DMS153 treated with DMSO at 0.1 percent for 48 hours (cell line): ENCODE measurements around the gene CTSZ.

Source experiments
- DNase-seq: peaks from one replicate; lab custom pipeline; 2025; ENCODE audit not compliant: unreplicated experiment; lab: John Stamatoyannopoulos, UW

Gene CTSZ

DNA sequence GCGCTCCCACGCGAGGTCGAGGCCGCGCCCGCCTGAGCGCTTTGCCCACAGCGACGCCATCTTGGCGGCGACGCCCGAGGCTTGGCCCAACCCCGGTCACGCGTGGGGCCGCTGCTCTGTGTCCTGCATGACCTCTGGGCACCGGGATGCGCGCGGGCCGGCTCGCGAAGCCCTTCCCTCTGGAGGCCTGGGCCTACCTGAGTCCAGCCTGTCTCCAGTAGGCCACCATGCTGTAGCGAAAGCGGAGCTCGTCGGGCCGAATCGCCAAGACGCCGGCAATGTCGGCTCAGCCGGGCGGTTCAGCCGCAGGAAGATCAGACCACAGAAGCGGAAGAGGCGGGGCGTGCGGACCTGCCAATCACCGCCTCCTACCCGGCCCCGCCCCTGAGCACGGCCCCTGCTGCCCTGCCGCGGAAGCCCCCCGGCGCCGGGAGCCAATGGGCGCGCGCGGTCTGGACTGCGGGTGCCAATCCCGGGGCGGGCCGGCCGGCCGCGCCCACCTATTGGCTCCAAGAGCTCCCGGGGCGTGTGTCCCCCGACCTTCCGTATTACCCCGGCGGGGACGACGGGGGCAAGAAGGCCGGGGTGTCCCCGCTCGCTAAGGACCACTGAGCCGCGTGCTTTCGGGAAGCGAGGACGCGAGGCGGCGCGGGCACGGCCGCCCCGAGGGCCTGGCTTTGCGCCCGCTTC is 25.1 kb upstream of the CTSZ start, which contains the start of gene ATP5F1E:
ATP5F1E (minus strand) TSS at position 313 of the 690 bp plus-strand sequence; CDS start at position 229, 84 bp downstream.
- peak; percentile 93 for DNase-seq

DNA sequence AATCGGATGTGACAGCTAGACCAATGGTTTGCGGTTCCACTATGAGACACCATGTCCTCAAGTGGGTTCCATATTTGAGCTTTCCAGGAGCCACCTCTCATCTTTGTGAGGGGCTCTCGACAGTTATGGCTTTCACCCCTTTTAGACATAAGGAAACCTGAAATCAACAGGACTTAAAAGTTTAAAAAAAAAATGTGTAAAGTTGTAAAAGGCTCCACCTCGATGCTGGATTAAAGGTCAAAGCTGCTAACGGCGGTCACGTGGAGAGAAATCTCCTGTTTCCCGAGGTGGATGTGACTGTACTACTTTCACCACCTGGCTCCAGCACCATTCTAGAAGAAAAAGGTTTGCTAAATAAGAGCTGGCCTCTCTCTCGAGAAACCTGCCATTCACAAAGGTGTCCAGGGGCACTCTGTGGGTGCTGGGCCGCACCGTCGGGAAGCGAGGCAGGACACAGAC is 24.5 kb upstream of the CTSZ start:
- no peak for DNase-seq

DNA sequence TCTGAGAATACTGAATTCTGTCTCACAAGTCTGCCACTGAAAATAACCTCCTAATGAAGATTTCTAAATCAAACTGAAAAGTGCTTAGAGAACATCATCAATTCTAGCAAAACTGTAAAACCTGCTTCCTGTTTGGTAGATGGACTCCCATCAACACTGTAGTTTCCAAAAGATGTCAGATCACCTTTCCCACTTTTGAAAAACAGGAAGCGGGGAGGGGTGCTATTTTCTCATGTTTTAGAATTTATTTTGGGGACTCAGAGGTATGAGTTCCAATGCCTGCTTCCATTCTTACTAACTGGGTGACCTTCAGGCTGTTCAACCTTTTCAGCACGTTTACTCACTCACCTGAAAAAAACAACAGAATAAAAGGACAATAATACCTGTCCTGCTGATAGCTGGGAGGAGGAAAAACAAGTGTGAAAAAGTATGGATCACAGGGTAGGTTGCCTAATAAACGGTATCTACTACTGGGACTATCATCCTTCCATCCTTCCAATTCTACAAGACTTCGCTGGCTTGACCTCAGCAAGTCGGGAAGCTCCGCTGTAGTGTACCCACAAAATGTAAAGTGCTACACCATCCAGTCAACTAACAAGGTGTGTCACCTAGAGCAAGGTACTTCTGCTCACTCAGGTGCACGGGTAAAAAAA is 24.0 kb upstream of the CTSZ start:
- DNase-seq, result no peak

DNA sequence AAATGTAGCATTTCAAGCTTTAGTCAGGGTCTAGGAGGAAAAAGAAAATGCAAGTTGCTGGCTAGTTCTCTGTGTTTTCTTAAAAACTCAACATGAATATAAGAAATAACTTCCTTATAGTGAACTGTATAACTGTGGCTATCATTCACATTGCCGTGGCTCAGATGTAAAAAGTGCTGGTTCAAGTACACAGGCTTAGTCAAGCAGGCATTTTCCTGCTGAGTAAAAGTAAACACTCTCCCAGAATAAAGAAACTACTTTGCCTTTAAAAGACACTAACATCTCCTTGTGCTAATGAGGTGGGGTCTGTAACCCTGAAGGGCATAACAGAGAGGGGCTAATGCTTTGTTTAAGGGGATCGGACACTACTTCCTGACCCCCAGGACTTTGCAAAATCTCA is 21.8 kb upstream of the CTSZ start:
- DNase-seq, result no peak

DNA sequence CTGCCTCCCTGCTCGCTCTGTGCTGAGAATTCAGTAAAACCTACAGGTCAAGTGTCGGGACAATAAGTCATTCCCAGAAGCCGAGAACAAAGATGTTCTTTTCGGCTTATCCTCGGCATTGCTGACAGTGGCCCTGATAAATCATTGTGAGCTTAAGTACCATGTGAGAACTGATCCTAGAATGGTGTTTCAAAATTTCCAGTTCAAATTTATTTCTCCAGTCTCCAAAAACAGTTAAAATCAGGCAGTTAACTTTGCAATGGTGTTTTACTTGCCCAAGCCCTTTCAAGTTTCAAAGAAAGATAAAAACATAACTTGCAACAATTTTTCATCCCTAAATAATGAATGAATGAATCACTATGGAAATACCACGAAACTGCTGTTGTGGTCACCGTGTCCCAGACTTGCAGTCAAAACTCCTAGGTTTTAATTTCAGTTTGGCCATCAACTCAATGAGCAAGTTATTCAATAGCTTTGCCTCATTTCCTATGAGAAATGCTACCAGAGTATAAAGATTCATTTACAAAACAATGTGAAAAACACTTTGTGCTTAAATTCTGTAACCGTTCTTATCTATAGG is 20.8 kb upstream of the CTSZ start:
- DNase-seq, result no peak

DNA sequence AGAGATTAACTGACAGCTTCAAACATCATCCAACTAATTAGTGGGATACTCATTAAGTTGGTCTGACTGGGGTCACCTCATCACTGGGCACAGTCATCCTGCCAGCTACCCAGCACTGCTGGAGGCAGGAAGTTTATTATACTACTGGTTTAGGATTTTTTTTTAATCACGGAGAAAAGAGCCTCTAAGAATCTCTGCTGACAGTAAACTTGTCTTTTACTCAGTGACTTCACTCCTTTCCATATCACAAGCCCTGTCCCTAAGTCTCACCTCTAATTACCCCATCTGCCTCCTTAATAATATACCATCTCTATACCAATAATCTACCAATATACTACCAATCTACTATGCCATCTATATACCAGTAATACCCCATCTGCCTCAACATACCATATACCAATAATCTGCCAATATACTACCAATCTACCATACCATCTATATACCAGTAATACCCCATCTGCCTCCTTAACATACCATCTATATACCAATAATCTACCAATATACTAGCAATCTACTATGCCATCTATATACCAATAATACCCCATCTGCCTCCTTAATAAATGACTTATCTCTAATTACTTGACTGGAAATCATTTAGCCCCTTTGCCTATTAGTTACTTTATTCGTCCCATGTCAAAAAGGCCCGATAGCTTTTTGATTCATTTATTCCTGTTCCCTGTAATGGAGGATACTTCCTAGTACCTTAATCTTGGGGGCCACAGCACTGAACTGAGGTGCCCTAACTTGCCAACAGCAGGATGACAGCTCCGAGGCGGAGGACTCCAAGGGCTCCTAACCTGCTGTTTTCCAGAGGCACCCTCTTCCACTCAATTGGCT is 20.1 kb upstream of the CTSZ start:
- no peak for DNase-seq

DNA sequence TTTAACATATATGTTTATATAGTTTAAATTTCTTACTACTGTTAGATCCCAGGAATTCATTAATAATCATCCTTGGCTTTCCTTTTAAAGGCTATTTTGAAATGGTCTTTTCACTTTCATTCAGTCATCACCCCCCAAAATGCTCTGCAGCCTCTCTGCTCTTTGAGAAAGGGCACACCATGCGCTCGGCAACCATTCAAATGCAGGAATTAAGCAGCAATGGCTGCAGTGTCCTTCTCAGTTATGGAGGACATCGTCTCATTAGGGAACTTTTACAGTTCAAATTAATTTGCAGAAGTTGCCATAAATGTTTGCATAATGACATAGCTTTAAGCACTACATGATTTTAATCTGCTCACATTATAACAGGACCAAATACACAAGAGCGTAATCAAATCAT is 18.5 kb upstream of the CTSZ start:
- no peak for DNase-seq

DNA sequence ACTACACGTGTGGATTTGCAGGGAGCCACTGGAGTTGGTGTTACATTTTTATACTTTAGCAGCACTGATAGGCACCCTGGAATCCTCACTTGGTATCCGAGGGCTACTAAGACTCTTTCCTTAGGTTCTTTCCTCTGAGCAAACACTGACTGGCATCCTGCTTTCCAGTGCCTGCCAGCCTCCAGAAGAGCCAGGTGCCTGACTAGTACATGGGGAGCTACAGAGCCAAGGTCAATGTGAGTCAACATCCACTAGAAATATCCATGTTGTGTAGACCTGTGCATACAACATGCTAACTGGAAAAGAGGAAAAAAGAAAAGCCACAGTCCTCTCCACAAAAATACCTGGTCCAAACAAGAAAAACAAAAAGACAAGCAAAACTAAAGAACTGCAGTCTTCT is 18.0 kb upstream of the CTSZ start:
- DNase-seq, result no peak

DNA sequence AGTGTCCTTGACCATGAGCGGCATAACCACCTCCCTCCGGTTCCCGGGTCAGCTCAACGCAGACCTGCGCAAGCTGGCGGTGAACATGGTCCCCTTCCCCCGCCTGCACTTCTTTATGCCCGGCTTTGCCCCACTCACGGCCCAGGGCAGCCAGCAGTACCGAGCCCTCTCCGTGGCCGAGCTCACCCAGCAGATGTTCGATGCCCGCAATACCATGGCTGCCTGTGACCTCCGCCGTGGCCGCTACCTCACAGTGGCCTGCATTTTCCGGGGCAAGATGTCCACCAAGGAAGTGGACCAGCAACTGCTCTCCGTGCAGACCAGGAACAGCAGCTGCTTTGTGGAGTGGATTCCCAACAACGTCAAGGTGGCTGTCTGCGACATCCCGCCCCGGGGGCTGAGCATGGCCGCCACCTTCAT is 17.1 kb upstream of the CTSZ start:
- DNase-seq, result no peak

DNA sequence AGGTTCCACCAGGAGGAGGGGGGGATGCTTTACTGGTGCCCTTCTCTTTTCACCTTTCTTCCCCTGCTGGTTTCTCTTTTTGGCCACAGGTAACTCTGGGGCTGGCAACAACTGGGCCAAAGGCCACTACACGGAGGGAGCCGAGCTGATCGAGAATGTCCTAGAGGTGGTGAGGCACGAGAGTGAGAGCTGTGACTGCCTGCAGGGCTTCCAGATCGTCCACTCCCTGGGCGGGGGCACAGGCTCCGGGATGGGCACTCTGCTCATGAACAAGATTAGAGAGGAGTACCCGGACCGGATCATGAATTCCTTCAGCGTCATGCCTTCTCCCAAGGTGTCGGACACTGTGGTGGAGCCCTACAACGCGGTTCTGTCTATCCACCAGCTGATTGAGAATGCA is 16.6 kb upstream of the CTSZ start:
- DNase-seq, result no peak

DNA sequence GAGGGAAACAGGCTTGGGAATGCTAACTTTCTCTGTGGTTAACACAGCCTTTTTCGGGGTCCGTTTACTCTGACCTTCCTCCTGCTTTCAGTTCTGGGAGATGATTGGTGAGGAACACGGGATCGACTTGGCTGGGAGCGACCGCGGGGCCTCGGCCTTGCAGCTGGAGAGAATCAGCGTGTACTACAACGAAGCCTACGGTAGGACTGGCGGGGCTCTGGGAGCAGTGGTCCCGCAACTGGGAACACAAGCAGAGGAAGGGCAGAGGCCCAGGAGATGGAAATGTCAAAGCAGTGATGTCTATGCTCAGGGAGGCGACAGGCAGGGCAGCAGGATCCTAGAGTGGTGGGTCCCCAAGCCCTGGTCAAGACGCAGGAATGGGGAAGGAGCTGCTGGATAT is 15.7 kb upstream of the CTSZ start:
- no peak for DNase-seq

DNA sequence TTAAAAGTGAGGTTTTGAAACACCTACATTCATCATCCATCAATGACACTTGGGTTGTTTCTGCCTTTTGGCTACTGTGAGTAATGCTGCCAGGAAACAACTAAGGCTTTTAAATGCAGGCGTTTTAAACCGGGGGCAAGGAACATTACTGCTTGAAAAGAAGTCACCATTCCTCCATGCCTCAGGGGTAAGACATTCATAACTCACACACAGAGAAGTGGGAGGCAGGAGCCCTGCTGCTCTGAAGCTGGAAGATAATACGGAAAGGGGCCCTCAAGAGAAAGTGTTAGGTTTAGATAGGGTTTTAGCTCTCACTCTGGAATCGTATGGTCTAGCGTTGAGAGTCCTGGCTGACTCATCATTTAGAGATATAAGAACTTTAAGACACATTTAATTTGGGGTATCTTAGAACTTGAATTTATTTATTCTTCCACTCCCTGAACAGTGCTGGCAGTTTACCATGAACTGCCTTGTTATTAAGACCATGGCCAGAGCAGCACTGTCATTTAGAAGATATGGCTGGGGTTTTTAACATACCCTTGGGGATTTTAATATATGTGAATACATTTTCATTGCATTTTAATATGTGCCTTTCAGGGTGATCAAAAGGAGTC is 14.0 kb upstream of the CTSZ start:
- no peak for DNase-seq

DNA sequence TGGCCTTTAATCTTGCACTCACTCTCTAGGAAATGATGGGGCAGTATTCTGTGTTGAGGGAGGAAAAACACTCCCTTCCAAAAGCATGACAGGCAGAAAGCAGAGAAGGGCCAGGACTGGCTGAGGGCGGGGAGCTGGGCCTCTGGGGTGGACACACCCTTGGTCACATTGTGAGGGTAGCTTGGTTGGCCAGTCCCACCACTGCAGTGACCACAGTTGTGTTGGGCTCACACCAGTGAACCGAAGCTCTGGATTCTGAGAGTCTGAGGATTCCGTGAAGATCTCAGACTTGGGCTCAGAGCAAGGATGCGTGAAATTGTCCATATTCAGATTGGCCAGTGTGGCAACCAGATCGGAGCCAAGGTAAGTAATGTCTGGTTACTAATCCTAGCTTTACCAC is 12.2 kb upstream of the CTSZ start, which contains the start of gene TUBB1:
TUBB1 (plus strand) TSS at position 213 of the 400 bp plus-strand sequence; CDS start at position 307, 94 bp downstream.
- DNase-seq, result no peak

DNA sequence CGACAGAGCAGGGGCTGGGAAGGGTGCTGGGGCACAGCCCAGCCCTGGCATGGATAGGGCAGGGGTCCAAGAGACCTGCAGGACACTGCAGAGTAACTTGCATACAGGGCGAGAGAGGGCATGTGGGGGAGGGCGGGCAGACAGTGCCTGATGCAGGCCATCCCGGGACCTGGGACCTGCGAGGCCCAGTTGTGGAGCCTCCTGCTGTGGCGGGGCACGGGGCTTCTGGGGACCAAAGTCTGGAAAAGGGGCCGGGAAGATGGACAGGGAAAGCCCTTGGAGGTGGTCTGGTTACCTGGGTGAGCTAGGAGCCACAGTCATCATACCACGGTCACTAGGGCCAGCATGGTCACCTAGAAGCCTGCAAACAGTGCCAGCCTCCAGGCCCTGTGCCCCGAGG is 11.8 kb upstream of the CTSZ start:
- no peak for DNase-seq

DNA sequence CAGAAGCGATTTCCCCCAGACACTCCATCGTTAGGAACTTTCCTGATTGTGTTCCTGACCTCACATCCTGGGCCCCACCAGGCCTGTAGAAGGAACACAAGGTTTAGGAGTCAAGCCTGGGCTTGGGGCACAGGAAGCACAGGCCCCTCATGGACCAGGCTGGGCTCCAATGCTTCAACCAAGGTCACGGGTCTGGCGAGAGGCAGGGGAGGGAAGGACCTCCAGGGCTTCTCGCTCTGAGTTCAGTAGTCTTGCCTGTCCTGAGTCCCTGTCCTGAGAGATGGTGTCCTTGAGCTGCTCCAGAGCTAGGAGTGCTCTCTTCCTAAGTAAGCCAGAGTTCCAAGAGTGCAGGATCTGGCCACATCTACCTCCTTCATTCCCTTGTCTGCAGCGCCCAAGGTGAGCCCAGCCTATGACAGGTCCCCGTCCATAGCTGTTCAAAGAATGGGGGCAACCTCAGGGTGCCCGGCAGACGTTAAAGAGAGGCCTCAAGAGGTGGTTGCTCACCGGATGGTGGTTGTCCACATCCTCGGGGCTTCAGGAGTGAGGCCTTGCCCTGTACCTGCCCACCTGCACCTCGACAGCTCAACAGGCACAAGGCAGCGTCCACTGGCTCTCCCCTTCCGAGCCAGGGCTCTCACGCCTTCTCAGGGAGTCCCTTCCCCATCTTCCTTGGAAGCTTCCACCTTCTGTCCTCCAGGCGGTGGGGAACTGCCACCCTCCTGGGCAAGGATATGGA is 10.6 kb upstream of the CTSZ start:
- DNase-seq, result no peak

DNA sequence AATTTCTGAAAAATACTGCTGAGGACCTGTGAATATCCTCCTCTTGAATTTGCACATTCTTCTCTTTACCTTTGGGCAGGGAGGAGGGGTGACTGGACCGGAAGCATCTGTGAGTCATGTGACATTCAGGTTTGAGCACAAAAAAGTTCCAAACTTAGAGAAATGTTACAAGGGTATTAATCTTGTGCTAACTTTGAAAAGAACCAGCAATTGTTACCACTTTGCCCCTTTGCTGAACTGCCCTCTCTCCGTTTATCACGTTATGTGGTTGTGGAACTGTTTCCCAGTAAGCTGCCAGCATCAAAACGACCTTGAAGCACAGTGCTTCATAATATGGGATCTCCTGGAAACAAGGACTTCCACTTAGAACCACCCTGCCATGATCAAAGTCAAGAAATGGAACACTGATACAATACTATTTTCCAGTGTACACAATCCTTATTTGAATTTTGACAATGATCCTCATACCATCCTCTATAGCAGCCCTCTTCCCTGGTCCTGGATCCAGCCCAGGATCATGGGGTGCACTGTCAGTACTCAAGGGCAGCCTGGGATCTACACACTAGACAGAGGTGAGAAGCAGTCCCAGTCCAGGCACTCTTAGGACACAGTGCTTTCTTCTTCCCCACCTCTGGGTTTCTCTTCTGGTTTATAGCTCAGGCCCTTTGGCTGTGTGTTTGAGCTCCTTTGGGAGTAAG is 9.9 kb upstream of the CTSZ start:
- no peak for DNase-seq

DNA sequence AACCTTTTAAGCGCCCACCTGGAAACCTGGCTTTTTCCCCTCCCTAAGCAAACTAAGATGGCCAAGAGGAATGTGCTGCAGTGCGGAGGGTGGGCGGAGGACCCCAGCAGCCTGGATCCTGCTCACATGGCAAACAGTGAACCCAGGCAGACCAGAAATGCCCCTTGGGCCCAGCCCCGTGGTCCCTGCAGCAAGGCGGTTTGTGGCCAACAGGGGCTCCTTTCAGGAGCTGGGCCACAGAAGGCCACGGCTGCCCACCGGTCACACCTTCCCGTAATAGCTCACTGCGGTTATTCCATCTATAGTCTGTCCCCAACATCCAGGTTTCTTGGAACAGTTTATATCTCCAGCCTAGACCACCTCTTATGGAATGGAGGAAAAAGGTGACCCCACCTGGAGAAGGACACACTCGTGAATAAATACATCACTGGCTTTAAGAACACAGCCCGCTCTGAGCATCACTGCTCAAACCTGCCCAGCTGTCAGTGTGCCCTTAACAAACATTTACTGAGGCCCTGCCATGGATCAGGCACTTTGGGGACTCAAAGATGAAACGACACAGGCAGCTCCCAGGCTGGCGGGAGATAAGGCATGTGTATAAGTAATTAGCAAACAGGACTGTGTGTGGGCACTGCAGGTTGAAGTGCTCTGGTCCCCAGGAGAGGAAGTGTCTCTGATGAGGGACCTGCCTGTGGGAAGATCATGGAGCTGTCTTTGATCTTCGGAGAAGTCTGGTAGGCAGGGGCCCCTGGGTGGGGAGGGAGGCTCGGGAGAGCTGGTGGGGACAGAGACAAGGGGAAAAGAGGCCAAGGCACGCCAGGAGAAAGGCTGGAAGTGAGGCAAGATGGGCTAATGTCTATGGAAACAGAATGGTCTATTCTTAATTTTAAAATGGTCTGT is 9.0 kb upstream of the CTSZ start:
- no peak for DNase-seq

DNA sequence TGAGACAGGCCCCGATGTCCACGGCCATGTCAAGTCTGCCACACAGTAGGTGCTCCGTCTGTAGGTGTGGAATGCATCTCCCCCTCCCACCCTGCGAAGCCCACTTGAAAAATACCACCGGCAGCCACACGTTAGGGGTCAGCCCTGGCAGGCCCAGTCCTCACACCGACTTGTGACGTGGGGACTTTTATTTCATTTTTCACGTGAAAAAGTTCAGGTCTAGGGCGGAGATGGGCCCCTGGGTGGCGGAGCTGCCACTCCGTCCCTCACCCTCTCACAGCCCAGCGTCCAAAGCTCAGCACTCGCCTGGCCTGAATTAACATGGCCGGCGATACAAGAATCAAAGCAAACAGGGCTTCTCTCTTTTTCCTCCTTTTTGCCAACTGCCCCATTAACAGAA is 8.4 kb upstream of the CTSZ start:
- no peak for DNase-seq
